ENCODE data around the gene B4GALT2. TPM values are rescaled to one million over a fixed set of nuclear protein-coding genes. Genes with fewer than 3 reads are reported as not detected.

The B4GALT2 gene
- total and polyA plus RNA-seq, 10 of the 15 experiments (the other 5 are each of a cell fraction or from before 2014, with no cell fraction given), result 0.98 to 61.0 (median 23.4) TPM

DNA sequence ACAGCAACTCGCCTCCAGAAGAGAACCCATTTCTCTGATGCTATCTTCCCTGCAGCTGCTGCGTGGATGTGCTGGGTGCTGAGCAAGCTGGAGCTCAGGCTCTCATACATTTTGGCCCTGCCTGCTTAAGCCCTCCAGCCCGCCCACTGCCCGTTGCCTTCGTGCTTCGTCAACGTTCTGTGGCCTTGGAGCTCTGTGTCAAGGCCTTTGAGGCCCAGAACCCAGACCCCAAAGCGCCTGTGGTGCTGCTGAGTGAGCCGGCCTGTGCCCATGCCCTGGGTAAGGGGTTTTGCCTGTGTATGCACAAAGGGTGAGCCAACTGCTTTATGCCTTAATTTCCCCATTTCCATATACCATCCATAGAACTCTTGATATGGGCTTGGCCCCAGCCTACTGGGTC is 8.1 kb upstream of the B4GALT2 start (continued):
- TF ChIP-seq, protein P1, sequence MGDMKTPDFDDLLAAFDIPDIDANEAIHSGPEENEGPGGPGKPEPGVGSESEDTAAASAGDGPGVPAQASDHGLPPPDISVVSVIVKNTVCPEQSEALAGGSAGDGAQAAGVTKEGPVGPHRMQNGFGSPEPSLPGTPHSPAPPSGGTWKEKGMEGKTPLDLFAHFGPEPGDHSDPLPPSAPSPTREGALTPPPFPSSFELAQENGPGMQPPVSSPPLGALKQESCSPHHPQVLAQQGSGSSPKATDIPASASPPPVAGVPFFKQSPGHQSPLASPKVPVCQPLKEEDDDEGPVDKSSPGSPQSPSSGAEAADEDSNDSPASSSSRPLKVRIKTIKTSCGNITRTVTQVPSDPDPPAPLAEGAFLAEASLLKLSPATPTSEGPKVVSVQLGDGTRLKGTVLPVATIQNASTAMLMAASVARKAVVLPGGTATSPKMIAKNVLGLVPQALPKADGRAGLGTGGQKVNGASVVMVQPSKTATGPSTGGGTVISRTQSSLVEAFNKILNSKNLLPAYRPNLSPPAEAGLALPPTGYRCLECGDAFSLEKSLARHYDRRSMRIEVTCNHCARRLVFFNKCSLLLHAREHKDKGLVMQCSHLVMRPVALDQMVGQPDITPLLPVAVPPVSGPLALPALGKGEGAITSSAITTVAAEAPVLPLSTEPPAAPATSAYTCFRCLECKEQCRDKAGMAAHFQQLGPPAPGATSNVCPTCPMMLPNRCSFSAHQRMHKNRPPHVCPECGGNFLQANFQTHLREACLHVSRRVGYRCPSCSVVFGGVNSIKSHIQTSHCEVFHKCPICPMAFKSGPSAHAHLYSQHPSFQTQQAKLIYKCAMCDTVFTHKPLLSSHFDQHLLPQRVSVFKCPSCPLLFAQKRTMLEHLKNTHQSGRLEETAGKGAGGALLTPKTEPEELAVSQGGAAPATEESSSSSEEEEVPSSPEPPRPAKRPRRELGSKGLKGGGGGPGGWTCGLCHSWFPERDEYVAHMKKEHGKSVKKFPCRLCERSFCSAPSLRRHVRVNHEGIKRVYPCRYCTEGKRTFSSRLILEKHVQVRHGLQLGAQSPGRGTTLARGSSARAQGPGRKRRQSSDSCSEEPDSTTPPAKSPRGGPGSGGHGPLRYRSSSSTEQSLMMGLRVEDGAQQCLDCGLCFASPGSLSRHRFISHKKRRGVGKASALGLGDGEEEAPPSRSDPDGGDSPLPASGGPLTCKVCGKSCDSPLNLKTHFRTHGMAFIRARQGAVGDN (IDR thresholded peaks at IDR 0.05), result no peak
- TF ChIP-seq SMAD1 (IDR thresholded peaks at IDR 0.05; ENCODE audit: low read depth, partially characterized antibody), result no peak

DNA sequence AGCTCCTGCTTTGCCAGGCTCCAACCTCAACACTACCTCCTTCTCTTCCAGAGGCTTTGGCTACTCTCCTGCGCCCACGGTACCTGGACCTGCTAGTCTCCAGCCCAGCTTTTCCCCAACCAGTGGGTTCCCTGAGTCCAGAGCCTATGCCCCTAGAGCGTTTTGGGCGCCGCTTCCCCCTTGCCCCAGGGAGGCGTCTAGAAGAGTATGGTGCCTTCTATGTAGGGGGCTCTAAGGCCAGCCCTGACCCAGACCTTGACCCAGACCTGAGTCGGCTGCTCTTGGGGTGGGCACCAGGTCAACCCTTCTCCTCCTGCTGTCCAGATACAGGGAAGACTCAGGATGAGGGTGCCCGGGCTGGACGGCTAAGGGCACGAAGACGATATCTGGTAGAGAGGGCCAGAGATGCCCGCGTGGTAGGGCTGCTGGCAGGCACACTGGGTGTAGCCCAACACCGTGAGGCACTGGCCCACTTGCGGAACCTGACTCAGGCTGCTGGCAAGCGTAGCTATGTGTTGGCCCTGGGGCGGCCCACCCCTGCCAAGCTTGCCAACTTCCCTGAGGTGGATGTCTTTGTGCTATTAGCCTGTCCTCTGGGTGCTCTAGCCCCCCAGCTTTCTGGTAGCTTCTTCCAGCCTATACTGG is 7.6 kb upstream of the B4GALT2 start:
- Histone ChIP-seq H3K4me2 (ENCODE audit: control insufficient read depth, insufficient read depth) (peak overlapping the region; percentile 93), H3K27ac (ENCODE audit: control insufficient read depth, insufficient read depth) (no peak overlapping the region), H2AFZ (ENCODE audit: control insufficient read depth, low read depth, low read length) (no peak overlapping the region), H3K36me3 (ENCODE audit: control insufficient read depth in 2 of 2, insufficient read depth in 2 of 2, low read length in 1 of 2) (peaks cover 9 to 11% of the 10 kb centered on the region in 2 experiments), H3K79me2 (ENCODE audit: control insufficient read depth, insufficient read depth, low read length) (peaks cover 33% of the 10 kb centered on the region), H3K4me3 (peak overlapping the region; percentile 98; the same call in 1 of the 2 replicates), H4K20me1 (ENCODE audit: control insufficient read depth, insufficient read depth) (no peaks in the 10 kb centered on the region), H3K9me3 (replicated peaks; ENCODE audit: control insufficient read depth, insufficient read depth, low read length) (no peaks in the 10 kb centered on the region), H3K27me3 (replicated peaks in 1 of 2; ENCODE audit: control insufficient read depth in 2 of 2, insufficient read depth in 2 of 2, low read length in 1 of 2) (no peaks in the 10 kb centered on the region), H3K9ac (ENCODE audit: control insufficient read depth, insufficient read depth, low read length) (peak overlapping the region; percentile 89; the same call in 1 of the 2 replicates), H3K4me1 (ENCODE audit: control insufficient read depth, insufficient read depth, low read length) (peaks cover 20% of the 10 kb centered on the region)
- FAIRE-seq, result no peak
- DNase-seq (ENCODE audit: low read depth, low spot score), result no peak
- ChIA-PET RAD21 (ENCODE audit: unreplicated experiment) (interaction anchor here (2.6 kb wide), 1 partner anchor 208 kb away, joined by 6 read pairs; no protein-coding TSS in a partner anchor), CTCF (interaction anchor here (0.7 to 2.0 kb wide), 4 partner anchors 28 to 320 kb away, joined by 3 to 6 read pairs (median 3); partner anchors contain the start of gene DMAP1), POLR2A (interaction anchor here (1.1 kb wide), 1 partner anchor 322 kb away, joined by 3 read pairs; the partner anchor contains the start of gene KDM4A), SMC1A (ENCODE audit: uncharacterized antibody, unreplicated experiment) (no interaction called here)
- no TSS peak for BruUV-seq (replicated peaks)
- intact Hi-C loops (cut with micrococcal nuclease; ENCODE audit: unreplicated experiment), result no loop called here
- ATAC-seq, result no peak
- in situ Hi-C loops (cut with MboI), result no loop called here
- 97% methylated on average over 17 of the region's 17 CpGs for WGBS (ENCODE audit: insufficient coverage, insufficient replicate concordance, low lambda C conversion rate, missing lambda C conversion rate)
- TF ChIP-seq BRCA1 (IDR thresholded peaks at IDR 0.05; ENCODE audit: low read depth, low read length) (no peak), ZZZ3 (IDR thresholded peaks at IDR 0.05; ENCODE audit: control insufficient read depth, insufficient read length, low read depth) (no peak), WRNIP1 (IDR thresholded peaks at IDR 0.05; ENCODE audit: borderline replicate concordance, low read depth, low read length) (no peak), STAT3 (IDR thresholded peaks at IDR 0.05; ENCODE audit: low read depth, low read length) (no peak), SPI1 (IDR thresholded peaks at IDR 0.05; ENCODE audit: borderline replicate concordance, insufficient read depth, low read depth, low read length) (no peak), STAT1 (conservative IDR thresholded peaks at IDR 0.05) (no peak), BHLHE40 (IDR thresholded peaks at IDR 0.05; ENCODE audit: borderline replicate concordance in 1 of 2, low read depth in 2 of 2, low read length in 1 of 2) (no peak)
- TF ChIP-seq, protein P2, sequence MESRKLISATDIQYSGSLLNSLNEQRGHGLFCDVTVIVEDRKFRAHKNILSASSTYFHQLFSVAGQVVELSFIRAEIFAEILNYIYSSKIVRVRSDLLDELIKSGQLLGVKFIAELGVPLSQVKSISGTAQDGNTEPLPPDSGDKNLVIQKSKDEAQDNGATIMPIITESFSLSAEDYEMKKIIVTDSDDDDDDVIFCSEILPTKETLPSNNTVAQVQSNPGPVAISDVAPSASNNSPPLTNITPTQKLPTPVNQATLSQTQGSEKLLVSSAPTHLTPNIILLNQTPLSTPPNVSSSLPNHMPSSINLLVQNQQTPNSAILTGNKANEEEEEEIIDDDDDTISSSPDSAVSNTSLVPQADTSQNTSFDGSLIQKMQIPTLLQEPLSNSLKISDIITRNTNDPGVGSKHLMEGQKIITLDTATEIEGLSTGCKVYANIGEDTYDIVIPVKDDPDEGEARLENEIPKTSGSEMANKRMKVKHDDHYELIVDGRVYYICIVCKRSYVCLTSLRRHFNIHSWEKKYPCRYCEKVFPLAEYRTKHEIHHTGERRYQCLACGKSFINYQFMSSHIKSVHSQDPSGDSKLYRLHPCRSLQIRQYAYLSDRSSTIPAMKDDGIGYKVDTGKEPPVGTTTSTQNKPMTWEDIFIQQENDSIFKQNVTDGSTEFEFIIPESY (IDR thresholded peaks at IDR 0.05), result no peak
- TF ChIP-seq, protein P3, sequence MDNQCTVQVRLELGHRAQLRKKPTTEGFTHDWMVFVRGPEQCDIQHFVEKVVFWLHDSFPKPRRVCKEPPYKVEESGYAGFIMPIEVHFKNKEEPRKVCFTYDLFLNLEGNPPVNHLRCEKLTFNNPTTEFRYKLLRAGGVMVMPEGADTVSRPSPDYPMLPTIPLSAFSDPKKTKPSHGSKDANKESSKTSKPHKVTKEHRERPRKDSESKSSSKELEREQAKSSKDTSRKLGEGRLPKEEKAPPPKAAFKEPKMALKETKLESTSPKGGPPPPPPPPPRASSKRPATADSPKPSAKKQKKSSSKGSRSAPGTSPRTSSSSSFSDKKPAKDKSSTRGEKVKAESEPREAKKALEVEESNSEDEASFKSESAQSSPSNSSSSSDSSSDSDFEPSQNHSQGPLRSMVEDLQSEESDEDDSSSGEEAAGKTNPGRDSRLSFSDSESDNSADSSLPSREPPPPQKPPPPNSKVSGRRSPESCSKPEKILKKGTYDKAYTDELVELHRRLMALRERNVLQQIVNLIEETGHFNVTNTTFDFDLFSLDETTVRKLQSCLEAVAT (IDR thresholded peaks at IDR 0.05), result no peak

Measured in GM12878 (cell line).